SK-N-MC (cell line): Measurements from ENCODE around the gene CHMP2A.

ENCODE experiments used
- EZH2 ChIP-seq: fragments of 200-600 bp; sonication (generic); IDR thresholded peaks from one replicate; pipeline ENCODE4 v1.6.1; 2017; ENCODE audit warnings: antibody characterized with exemption
- FOXP2 ChIP-seq: optimal IDR thresholded peaks from 2 replicates; pipeline ENCODE3; 2011; ENCODE audit warnings: mild to moderate bottlenecking, moderate library complexity; ENCODE audit not compliant: insufficient read depth; ENCODE audit errors: extremely low read length, control extremely low read depth
- POLR2AphosphoS5 ChIP-seq: IDR thresholded peaks from 2 replicates; pipeline ENCODE4 v1.6.1; 2012; ENCODE audit warnings: mild to moderate bottlenecking, low read depth, low read length, borderline replicate concordance

GRCh38 chr19:58555369-58555885 is 522 bp upstream of the CHMP2A start:
- no peak for TF ChIP-seq POLR2AphosphoS5
- TF ChIP-seq EZH2: no peak
- TF ChIP-seq FOXP2: no peak
